GM12891 (cell line): ENCODE results near the gene PKNOX1.
"Not testable (repeated sequence)": the region's sequence is repeated elsewhere in the genome, so short reads cannot be mapped to it uniquely, and the experiment has no call there.

Experiments used
- PAX5 ChIP-seq: IDR thresholded peaks from 2 replicates; pipeline ENCODE4 v1.6.1; 2011; ENCODE audit warnings: low read length, moderate library complexity, mild to moderate bottlenecking; ENCODE audit not compliant: insufficient read depth, severe bottlenecking
- POLR2A ChIP-seq: IDR thresholded peaks from 2 replicates; pipeline ENCODE4 v1.6.1; 2011; ENCODE audit warnings: low read depth, low read length, control low read depth
- POLR2AphosphoS5 ChIP-seq: IDR thresholded peaks from 2 replicates; pipeline ENCODE4 v1.6.1; 2011; ENCODE audit warnings: low read depth, low read length, control low read depth
- SPI1 ChIP-seq: IDR thresholded peaks from 2 replicates; pipeline ENCODE4 v1.6.1; 2011; ENCODE audit warnings: low read depth, low read length, control low read depth
- TAF1 ChIP-seq: IDR thresholded peaks from 2 replicates; pipeline ENCODE4 v1.6.1; 2011; ENCODE audit warnings: low read depth, low read length, control low read depth

GRCh38 chr21:43006051-43006873 lies 31.9 kb downstream of the PKNOX1 start:
- not testable (repeated sequence) for TF ChIP-seq SPI1, POLR2A, TAF1, POLR2AphosphoS5, PAX5
